Measurements from ENCODE around the gene DCLRE1C. TPM values are rescaled to one million over a fixed set of nuclear protein-coding genes. Genes with fewer than 3 reads are reported as not detected.

Gene DCLRE1C
- total and polyA plus RNA-seq, 4 donors, result 0.93 to 9.9 (median 3.1) TPM

DNA sequence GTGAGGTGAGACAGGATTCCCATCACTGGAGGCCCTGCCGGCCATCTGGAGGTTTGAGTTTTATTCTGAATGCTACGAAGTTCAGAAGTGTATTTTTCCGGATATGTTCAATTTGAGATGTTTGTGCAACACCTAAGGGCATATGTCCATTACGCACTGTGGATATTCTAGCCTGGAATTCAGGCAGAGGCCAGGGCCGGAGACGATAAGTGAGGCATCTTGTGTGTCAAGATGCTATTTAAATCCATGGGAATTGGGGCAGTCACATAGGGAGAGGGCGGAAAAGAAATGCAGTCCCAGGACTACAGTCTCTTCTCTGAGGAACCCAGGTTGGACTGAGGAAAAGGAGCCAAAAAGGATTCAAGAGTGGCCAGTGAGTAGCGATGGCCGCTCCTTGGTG is 77.1 kb downstream of the DCLRE1C start:
- no peak overlapping the region for H3K4me3 ChIP-seq (ENCODE audit: low read depth in 1 of 3, low read length in 3 of 3)
- WGBS, result 92% methylated on average over 9 of the region's 9 CpGs
- H3K27ac ChIP-seq (ENCODE audit: low read depth in 1 of 2, low read length in 2 of 2), result no peak overlapping the region
- H3K27me3 ChIP-seq (ENCODE audit: control insufficient read depth in 4 of 4, insufficient read depth in 4 of 4, low read length in 3 of 4), result no peaks in the 10 kb centered on the region
- H3K9ac ChIP-seq (ENCODE audit: low read depth in 1 of 2, low read length in 2 of 2), result no peak overlapping the region
- H3K36me3 ChIP-seq (ENCODE audit: control insufficient read depth in 4 of 4, insufficient read depth in 3 of 4, low read depth in 1 of 4, low read length in 3 of 4), result peaks cover 0 to 2% (median 0%) of the 10 kb centered on the region in 4 donors
- TF ChIP-seq, protein P1, sequence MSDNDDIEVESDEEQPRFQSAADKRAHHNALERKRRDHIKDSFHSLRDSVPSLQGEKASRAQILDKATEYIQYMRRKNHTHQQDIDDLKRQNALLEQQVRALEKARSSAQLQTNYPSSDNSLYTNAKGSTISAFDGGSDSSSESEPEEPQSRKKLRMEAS (IDR thresholded peaks at IDR 0.05), result no peak
- TF ChIP-seq, protein P2, sequence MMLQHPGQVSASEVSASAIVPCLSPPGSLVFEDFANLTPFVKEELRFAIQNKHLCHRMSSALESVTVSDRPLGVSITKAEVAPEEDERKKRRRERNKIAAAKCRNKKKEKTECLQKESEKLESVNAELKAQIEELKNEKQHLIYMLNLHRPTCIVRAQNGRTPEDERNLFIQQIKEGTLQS (IDR thresholded peaks at IDR 0.05), result no peak
- TF ChIP-seq YY1 (IDR thresholded peaks at IDR 0.05) (no peak), NR2F2 (IDR thresholded peaks at IDR 0.05) (no peak), RAD21 (IDR thresholded peaks at IDR 0.05) (no peak), HNF4A (conservative IDR thresholded peaks at IDR 0.05) (no peak), HNF4G (IDR thresholded peaks at IDR 0.05) (no peak), GABPA (IDR thresholded peaks at IDR 0.05 in 1 of 2, conservative IDR thresholded peaks at IDR 0.05 in 1 of 2) (no peak), RXRA (IDR thresholded peaks at IDR 0.05) (no peak), FOXA2 (IDR thresholded peaks at IDR 0.05) (no peak), EGR1 (IDR thresholded peaks at IDR 0.05; ENCODE audit: low read depth in 2 of 2) (no peak), JUND (IDR thresholded peaks at IDR 0.05) (no peak), FOXA1 (IDR thresholded peaks at IDR 0.05) (no peak), TAF1 (conservative IDR thresholded peaks at IDR 0.05) (no peak), SP1 (IDR thresholded peaks at IDR 0.05) (no peak)
- TF ChIP-seq, protein P3, sequence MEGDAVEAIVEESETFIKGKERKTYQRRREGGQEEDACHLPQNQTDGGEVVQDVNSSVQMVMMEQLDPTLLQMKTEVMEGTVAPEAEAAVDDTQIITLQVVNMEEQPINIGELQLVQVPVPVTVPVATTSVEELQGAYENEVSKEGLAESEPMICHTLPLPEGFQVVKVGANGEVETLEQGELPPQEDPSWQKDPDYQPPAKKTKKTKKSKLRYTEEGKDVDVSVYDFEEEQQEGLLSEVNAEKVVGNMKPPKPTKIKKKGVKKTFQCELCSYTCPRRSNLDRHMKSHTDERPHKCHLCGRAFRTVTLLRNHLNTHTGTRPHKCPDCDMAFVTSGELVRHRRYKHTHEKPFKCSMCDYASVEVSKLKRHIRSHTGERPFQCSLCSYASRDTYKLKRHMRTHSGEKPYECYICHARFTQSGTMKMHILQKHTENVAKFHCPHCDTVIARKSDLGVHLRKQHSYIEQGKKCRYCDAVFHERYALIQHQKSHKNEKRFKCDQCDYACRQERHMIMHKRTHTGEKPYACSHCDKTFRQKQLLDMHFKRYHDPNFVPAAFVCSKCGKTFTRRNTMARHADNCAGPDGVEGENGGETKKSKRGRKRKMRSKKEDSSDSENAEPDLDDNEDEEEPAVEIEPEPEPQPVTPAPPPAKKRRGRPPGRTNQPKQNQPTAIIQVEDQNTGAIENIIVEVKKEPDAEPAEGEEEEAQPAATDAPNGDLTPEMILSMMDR (IDR thresholded peaks at IDR 0.05; ENCODE audit: low read depth, low read length, missing input control), result no peak
- TF ChIP-seq, protein P4, sequence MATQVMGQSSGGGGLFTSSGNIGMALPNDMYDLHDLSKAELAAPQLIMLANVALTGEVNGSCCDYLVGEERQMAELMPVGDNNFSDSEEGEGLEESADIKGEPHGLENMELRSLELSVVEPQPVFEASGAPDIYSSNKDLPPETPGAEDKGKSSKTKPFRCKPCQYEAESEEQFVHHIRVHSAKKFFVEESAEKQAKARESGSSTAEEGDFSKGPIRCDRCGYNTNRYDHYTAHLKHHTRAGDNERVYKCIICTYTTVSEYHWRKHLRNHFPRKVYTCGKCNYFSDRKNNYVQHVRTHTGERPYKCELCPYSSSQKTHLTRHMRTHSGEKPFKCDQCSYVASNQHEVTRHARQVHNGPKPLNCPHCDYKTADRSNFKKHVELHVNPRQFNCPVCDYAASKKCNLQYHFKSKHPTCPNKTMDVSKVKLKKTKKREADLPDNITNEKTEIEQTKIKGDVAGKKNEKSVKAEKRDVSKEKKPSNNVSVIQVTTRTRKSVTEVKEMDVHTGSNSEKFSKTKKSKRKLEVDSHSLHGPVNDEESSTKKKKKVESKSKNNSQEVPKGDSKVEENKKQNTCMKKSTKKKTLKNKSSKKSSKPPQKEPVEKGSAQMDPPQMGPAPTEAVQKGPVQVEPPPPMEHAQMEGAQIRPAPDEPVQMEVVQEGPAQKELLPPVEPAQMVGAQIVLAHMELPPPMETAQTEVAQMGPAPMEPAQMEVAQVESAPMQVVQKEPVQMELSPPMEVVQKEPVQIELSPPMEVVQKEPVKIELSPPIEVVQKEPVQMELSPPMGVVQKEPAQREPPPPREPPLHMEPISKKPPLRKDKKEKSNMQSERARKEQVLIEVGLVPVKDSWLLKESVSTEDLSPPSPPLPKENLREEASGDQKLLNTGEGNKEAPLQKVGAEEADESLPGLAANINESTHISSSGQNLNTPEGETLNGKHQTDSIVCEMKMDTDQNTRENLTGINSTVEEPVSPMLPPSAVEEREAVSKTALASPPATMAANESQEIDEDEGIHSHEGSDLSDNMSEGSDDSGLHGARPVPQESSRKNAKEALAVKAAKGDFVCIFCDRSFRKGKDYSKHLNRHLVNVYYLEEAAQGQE (IDR thresholded peaks at IDR 0.05), result no peak
- TF ChIP-seq, protein P5, sequence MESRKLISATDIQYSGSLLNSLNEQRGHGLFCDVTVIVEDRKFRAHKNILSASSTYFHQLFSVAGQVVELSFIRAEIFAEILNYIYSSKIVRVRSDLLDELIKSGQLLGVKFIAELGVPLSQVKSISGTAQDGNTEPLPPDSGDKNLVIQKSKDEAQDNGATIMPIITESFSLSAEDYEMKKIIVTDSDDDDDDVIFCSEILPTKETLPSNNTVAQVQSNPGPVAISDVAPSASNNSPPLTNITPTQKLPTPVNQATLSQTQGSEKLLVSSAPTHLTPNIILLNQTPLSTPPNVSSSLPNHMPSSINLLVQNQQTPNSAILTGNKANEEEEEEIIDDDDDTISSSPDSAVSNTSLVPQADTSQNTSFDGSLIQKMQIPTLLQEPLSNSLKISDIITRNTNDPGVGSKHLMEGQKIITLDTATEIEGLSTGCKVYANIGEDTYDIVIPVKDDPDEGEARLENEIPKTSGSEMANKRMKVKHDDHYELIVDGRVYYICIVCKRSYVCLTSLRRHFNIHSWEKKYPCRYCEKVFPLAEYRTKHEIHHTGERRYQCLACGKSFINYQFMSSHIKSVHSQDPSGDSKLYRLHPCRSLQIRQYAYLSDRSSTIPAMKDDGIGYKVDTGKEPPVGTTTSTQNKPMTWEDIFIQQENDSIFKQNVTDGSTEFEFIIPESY (IDR thresholded peaks at IDR 0.05), result no peak
- H3K9me3 ChIP-seq (ENCODE audit: control insufficient read depth in 4 of 4, low read length in 3 of 4), result no peaks in the 10 kb centered on the region
- DNase-seq (ENCODE audit: low spot score), result no peak
- H3K4me1 ChIP-seq (ENCODE audit: control insufficient read depth in 4 of 4, insufficient read depth in 4 of 4, low read length in 3 of 4), result peaks cover 2 to 18% (median 8%) of the 10 kb centered on the region in 4 donors
